Prostate gland (tissue), 2 donors: ENCODE results near the gene TCF4.

Experiments
- CTCF ChIP-seq, 4 experiments: fragments of 200-600 bp in 2 of 4; fragments of 450-650 bp in 2 of 4; sonication (generic) in 2 of 4; IDR thresholded peaks; 1 replicate in 3 of 4; 2 replicates in 1 of 4; pipeline ENCODE4 v1.5.1; 2016 to 2019; ENCODE audit warnings: antibody characterized with exemption in 4 of 4, mild to moderate bottlenecking in 2 of 4, moderate library complexity in 2 of 4
- POLR2A ChIP-seq: fragments of 450-650 bp; IDR thresholded peaks from one replicate; pipeline ENCODE4 v1.6.1; 2016; ENCODE audit warnings: antibody characterized with exemption, mild to moderate bottlenecking
- POLR2AphosphoS5 ChIP-seq: sonication (generic); formaldehyde crosslinking; IDR thresholded peaks from one replicate; pipeline ENCODE4 v1.6.1; 2017; ENCODE audit warnings: antibody characterized with exemption

- TF ChIP-seq CTCF (IDR thresholded peaks at IDR 0.05) (no peak), POLR2A (no peak), POLR2AphosphoS5 (no peak)
Observed at GRCh38 chr18:55221622-55222021, 366.4 kb downstream of the TCF4 start.
